NB4 (cell line): ENCODE data around the gene PPID.
"Not testable (repeated sequence)": the region's sequence is repeated elsewhere in the genome, so short reads cannot be mapped to it uniquely, and the experiment has no call there.

Experiments
- DNase-seq: peaks from one replicate; pipeline ENCODE4 v3.0.0; 2010; ENCODE audit warnings: low read depth
- H3K4me3 ChIP-seq: one replicate; pipeline ENCODE4 v1.5.1; 2011; ENCODE audit warnings: mild to moderate bottlenecking, low read depth, low read length, moderate library complexity
- CTCF ChIP-seq: IDR thresholded peaks from one replicate; pipeline ENCODE4 v1.5.1; 2012; ENCODE audit warnings: low read depth, low read length
- MAX ChIP-seq: IDR thresholded peaks from 2 replicates; pipeline ENCODE4 v1.6.1; 2011; ENCODE audit warnings: low read depth, low read length
- MYC ChIP-seq: IDR thresholded peaks from 2 replicates; pipeline ENCODE4 v1.6.1; 2011; ENCODE audit warnings: low read depth, low read length
- POLR2A ChIP-seq: IDR thresholded peaks from 2 replicates; pipeline ENCODE4 v1.6.1; 2011; ENCODE audit warnings: mild to moderate bottlenecking; ENCODE audit not compliant: insufficient read length; ENCODE audit errors: extremely low read depth

PPID gene

GRCh38 chr4:158758703-158759102 is 35.5 kb upstream of the PPID start:
- TF ChIP-seq POLR2A, result no peak
- TF ChIP-seq MAX, result no peak
- TF ChIP-seq MYC, result no peak
- no peak for TF ChIP-seq CTCF

GRCh38 chr4:158758142-158758541 is 34.9 kb upstream of the PPID start:
- TF ChIP-seq CTCF (no peak), POLR2A (no peak), MYC (no peak), MAX (no peak)
- H3K4me3 ChIP-seq, result no peak overlapping the region
- DNase-seq, result no peak

More at GRCh38 chr4:158758703-158759102, 35.5 kb upstream of the PPID start:
- no peak overlapping the region for H3K4me3 ChIP-seq
- DNase-seq, result no peak

- H3K4me3 ChIP-seq, result no peak overlapping the region
- TF ChIP-seq POLR2A (no peak), MYC (no peak), MAX (no peak), CTCF (no peak)
Observed at GRCh38 chr4:158756588-158756987, 33.4 kb upstream of the PPID start.

GRCh38 chr4:158755819-158756218 is 32.6 kb upstream of the PPID start:
- DNase-seq, H3K4me3 ChIP-seq: not testable (repeated sequence)

More at GRCh38 chr4:158756588-158756987, 33.4 kb upstream of the PPID start:
- DNase-seq, result no peak

GRCh38 chr4:158754385-158755180 is 31.4 kb upstream of the PPID start:
- no peak overlapping the region for H3K4me3 ChIP-seq
- DNase-seq, result no peak

GRCh38 chr4:158750379-158750778 is 27.2 kb upstream of the PPID start:
- H3K4me3 ChIP-seq, result no peak overlapping the region
- TF ChIP-seq CTCF (no peak), POLR2A (no peak), MAX (no peak), MYC (no peak)
- no peak for DNase-seq

More at GRCh38 chr4:158754385-158755180, 31.4 kb upstream of the PPID start:
- TF ChIP-seq CTCF, result no peak
- no peak for TF ChIP-seq MYC
- no peak for TF ChIP-seq MAX
- TF ChIP-seq POLR2A, result no peak

- not testable (repeated sequence) for DNase-seq, H3K4me3 ChIP-seq
Observed at GRCh38 chr4:158746537-158746936, 23.3 kb upstream of the PPID start.
